K562 (cell line): Measurements from ENCODE around the gene CHCT1. TPM values are rescaled to one million over a fixed set of nuclear protein-coding genes. Genes with fewer than 3 reads are reported as not detected.

Source experiments
- ATF6 ChIP-seq: sonication (generic); formaldehyde crosslinking; IDR thresholded peaks from 2 replicates; pipeline ENCODE4 v1.4.0; 2020; ENCODE audit warnings: mild to moderate bottlenecking, missing genetic modification reagents
- CEBPB ChIP-seq: fragments of 450-650 bp; IDR thresholded peaks from 2 replicates; pipeline ENCODE4 v1.6.1; 2016; ENCODE audit warnings: missing genetic modification characterization, missing compliant biosample characterization
- DMBX1 ChIP-seq: fragments of 250-450 bp; sonication (Bioruptor Pico); IDR thresholded peaks from 2 replicates; pipeline ENCODE4 v1.8.0; 2022; ENCODE audit warnings: inconsistent platforms, mild to moderate bottlenecking, moderate library complexity, borderline replicate concordance
- EP400 ChIP-seq: fragments of 450-650 bp; IDR thresholded peaks from 2 replicates; pipeline ENCODE4 v1.6.1; 2017; ENCODE audit warnings: antibody characterized with exemption, mild to moderate bottlenecking, moderate library complexity
- ERF ChIP-seq: fragments of 450-650 bp; formaldehyde crosslinking; IDR thresholded peaks from 2 replicates; pipeline ENCODE4 v1.4.0; 2020; ENCODE audit warnings: mild to moderate bottlenecking, mixed read lengths
- FOXJ2 ChIP-seq: fragments of 200-800 bp; sonication (Bioruptor generic); IDR thresholded peaks from 2 replicates; pipeline ENCODE4 v1.6.1; 2016; ENCODE audit warnings: missing genetic modification characterization, missing compliant biosample characterization
- SIRT6 ChIP-seq: IDR thresholded peaks from one replicate; pipeline ENCODE4 v1.6.1; 2012; ENCODE audit warnings: low read depth, mild to moderate bottlenecking, control low read depth, inconsistent platforms, low read length, moderate library complexity
- SIX5 ChIP-seq, 2 experiments: IDR thresholded peaks; 2 replicates each; pipeline ENCODE4 v1.6.1; 2011; ENCODE audit warnings: low read length in 2 of 2, borderline replicate concordance in 1 of 2, low read depth in 1 of 2, mild to moderate bottlenecking in 1 of 2, moderate library complexity in 1 of 2; ENCODE audit not compliant: insufficient read depth in 1 of 2
- U2AF1 ChIP-seq: fragments of 200-400 bp; formaldehyde crosslinking; optimal IDR thresholded peaks from 2 replicates; pipeline ENCODE3; 2017; ENCODE audit warnings: mild to moderate bottlenecking, low read depth, low read length, moderate library complexity
- ZBED1 ChIP-seq: IDR thresholded peaks from 2 replicates; pipeline ENCODE4 v1.6.1; 2014
- ZNF318 ChIP-seq, 2 experiments: fragments of 450-650 bp; IDR thresholded peaks; 2 replicates each; pipeline ENCODE4 v1.6.1; 2016; ENCODE audit warnings: mild to moderate bottlenecking in 2 of 2, borderline replicate concordance in 1 of 2, low read depth in 1 of 2, moderate library complexity in 1 of 2
- ZNF398 ChIP-seq: fragments of 250-450 bp; sonication (Bioruptor Pico); IDR thresholded peaks from 2 replicates; pipeline ENCODE4 v1.8.0; 2021; ENCODE audit warnings: moderate library complexity, mild to moderate bottlenecking, inconsistent platforms
- ZNF766 ChIP-seq: fragments of 200-800 bp; sonication (Bioruptor generic); conservative IDR thresholded peaks from 2 replicates; pipeline ENCODE4 v1.6.1; 2016; ENCODE audit warnings: missing genetic modification characterization, missing compliant biosample characterization
- polyA plus RNA-seq, 8 experiments: library from polyadenylated mRNA; depleted of rRNA in 4 of 8; stranded (reverse) in 5 of 8; unstranded in 3 of 8; fragments of >200 nt; fragmentation: Nextera tagmentation in 2 of 8; fragmentation: Illumina TruSeq in 1 of 8; extraction: Ambion mirVana in 2 of 8; extraction: Trizol in 1 of 8; gene quantifications; 2 replicates each; pipeline versions ENCODE4 v1.2.1 to v1.2.3, GENCODE V29; 2011 to 2014; ENCODE audit warnings: inconsistent platforms in 1 of 8, missing spikeins in 1 of 8
- total RNA-seq, 7 experiments: library from RNA; depleted of rRNA in 6 of 7; stranded (reverse); fragments of >200 nt in 6 of 7; fragmentation: Illumina TruSeq in 2 of 7; extraction: Trizol in 2 of 7; gene quantifications; 2 replicates each; pipeline versions ENCODE4 v1.2.1 to v1.2.3, GENCODE V29; 2011 to 2021; ENCODE audit warnings: low replicate concordance in 1 of 7

CHCT1 gene
- total and polyA plus RNA-seq, 9 of the 15 experiments (the other 6 are each of a cell fraction or from before 2014, with no cell fraction given), result not detected

GRCh38 chr17:60388742-60389141, 33.5 kb upstream of the CHCT1 start (continued):
- TF ChIP-seq ZNF398 (CRISPR knock-in tag) (no peak), SIX5 (IDR thresholded peaks at IDR 0.05; ENCODE audit: borderline replicate concordance in 1 of 2, insufficient read depth in 1 of 2, low read depth in 1 of 2, low read length in 2 of 2) (no peak), ZNF766 (CRISPR knock-in tag) (no peak), SIRT6 (no peak), FOXJ2 (tag) (peak; percentile 50; the same call in 1 of the 2 replicates), ERF (CRISPR knock-in tag) (no peak), EP400 (no peak), ZNF318 (IDR thresholded peaks at IDR 0.05; ENCODE audit: borderline replicate concordance in 1 of 2, low read depth in 1 of 2) (no peak), ATF6 (CRISPR knock-in tag) (no peak), U2AF1 (no peak), DMBX1 (no peak), CEBPB (tag) (peak; percentile 81), ZBED1 (no peak)
